GM12875 (cell line): Measurements from ENCODE around the gene HES2.

Source experiments
- H3K4me3 ChIP-seq: one replicate; pipeline ENCODE4 v1.5.1; 2011; ENCODE audit warnings: low read depth, low read length, control low read depth
- CTCF ChIP-seq: IDR thresholded peaks from 2 replicates; pipeline ENCODE4 v1.5.1; 2011; ENCODE audit warnings: low read depth, mild to moderate bottlenecking, control low read depth, inconsistent platforms, low read length, moderate library complexity, borderline replicate concordance; ENCODE audit not compliant: insufficient read depth

The HES2 gene

DNA sequence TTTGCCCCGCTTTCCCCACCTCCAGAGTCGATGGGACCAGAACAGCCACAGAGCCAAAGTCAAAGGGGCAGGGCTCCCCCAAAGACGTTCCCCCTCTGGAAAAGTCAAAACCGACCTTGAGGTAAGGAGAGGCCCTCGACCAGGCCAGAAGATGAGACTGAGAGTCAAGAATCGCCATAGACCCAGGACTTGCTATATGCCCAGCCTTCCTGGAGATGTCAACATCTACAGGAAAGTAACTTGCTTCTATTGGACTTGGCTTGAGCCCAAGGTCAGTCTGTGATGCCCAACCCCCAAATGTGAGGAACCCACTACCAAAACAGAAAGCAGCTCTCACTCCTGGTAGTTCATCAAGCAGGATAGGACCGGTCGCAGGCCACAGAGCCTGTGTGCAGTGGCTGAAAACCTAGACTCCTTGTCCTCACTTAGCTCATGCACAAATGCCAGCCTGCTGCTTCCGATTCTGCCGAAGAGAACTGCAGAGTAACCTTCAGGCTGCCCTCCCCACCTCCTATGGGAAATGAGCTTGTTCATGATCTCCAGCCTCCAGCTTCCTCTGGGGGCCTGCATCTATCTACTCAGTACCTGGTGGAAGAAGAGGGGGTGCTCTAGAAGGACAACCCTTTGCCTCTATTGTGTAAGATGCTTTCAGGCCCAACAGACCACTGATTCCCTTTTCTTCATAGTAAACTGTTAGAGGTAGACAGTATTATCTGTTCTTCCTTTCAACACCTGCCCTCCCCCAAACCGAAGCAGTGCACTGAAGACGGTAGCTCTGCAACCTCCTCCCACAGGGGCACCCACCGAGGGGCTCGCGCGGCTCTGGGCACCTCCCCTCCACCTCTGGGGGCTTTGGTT, 27.5 kb downstream of the HES2 start:
- peak overlapping the region; percentile 70 for H3K4me3 ChIP-seq
- no peak for TF ChIP-seq CTCF

DNA sequence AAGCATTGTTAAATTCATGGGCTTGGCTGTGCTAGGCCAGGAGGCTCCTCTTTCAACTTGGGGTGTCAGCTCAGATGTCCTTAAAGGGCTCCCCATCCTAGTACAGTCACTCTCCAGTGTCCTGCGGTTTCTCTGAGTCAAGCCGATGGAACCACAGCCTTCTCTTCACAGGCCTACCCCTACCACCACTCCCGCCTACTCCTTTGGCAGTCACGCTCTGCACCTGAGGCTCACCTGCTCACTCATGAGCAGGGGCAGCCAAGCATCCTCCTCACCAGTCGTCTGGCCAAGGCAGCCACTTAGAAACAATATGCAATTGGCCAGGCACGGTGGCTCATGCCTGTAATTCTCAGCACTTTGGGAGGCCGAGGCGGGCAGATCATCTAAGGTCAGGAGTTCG, 29.7 kb downstream of the HES2 start:
- no peak for TF ChIP-seq CTCF
- no peak overlapping the region for H3K4me3 ChIP-seq

DNA sequence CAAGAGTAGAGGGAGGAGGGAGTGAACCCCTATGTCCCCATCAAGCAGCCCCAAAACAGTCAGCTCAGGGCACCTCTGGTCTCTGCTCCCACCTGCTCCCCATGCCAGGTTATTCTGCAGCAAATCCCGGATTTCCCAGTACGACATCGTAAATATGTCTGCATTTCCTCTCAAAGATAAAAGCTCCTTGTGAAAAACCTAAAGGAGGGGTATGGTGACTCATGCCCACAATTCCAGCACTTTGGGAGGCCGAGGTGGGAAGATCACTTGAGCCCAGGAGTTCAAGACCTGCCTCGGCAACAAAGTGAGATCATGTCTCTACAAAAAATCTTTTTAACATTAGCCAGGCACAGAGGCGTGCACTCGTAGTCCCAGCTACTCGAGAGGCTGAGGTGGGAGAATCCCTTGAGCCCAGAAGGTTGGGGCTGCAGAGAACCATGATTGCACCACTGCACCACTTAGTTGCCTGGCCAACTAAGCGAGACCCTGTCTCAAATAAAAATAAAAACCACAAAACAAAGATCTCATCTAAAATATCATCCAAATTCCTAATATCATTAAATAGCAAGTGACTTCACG, 33.3 kb downstream of the HES2 start:
- H3K4me3 ChIP-seq = no peak overlapping the region
- TF ChIP-seq CTCF = no peak

DNA sequence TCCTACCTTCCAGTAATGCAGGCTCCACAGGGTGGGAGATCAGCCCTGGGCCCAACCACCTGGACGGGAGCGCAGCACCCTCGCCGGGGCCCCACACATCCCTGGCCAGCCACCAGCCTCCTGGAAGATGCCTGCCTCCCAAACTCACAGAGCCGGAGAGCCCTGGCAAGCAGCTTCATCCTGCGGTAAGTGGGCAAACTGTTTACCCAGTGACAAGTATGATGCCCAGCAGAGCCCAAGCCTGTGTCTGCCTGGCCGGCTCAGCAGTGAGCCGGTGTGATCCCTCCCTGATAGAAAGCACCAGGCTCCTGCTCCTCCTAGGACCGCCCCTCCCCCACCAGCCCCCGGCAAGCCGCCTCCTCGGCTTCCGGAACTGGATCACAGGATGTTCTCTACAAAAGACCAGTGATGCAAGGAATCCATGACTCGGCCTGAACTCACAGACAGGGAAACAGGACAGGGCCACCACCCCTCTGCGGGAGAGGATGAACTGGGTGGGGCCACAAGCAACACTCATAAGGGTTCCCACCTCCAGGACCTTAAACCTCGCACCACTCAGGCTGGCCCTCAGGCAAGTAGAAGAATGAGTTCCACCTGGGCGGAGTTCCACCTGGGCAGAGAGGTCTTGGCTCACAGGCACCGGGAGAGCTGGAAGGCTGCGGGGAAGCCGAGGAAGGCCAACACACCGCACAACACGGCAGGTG, 34.1 kb downstream of the HES2 start:
- no peak for TF ChIP-seq CTCF
- no peak overlapping the region for H3K4me3 ChIP-seq

GRCh38 chr1:6384962-6385361, 34.8 kb downstream of the HES2 start:
- H3K4me3 ChIP-seq = no peak overlapping the region
- TF ChIP-seq CTCF = no peak

DNA sequence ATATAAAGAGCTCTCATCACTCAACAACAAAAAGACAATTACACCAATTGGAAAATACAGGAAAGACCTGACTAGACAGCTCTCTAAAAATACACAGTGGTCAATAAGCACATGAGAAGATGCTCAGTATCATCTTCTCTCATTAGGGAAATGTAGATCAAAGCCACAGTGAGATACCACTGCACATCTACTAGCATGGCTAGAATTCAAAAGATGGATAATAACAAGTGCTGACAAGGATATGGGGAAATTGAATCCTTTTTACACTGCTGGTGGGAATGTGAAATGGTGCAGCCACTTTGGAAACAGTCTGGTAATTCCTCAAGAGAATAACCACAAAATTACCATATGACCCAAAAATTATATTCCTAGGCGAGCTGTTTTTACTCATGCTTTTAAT, 35.6 kb downstream of the HES2 start:
- no peak overlapping the region for H3K4me3 ChIP-seq
- TF ChIP-seq CTCF = no peak
